ENCODE results near the gene CFAP20DC. TPM values are rescaled to one million over a fixed set of nuclear protein-coding genes. Genes with fewer than 3 reads are reported as not detected.

The CFAP20DC gene
- total and polyA plus RNA-seq, 2 donors (not counting 1 experiment from before 2014, with no cell fraction given): 1.9 to 3.8 TPM

DNA sequence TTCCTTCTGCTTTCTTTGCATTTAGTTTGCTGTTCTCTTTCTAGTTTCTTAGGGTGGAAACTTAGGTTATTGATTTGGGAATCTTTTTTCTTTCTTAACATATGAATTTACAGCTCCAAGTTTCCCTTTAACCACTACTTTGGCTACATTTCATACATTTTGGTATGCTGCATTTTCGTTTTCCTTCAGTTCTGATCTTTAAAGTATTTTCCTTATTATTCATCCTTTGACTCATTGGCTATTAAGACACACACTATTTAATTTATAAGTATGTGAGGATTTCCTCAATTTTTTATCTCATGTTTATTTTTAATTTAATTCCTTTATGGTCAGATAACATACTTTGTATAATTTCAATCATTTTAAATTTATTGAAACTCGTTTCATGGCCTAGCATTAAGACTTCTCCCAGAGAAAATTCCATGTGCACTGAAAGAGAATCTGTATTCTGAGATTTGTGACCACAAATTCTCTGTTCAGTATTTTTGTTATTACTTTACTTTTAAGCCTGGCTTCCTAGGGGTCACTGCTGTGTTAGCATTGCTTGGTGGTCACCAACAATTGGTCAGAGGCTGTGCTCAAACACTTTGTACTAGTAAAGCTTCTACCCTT, 87.7 kb downstream of the CFAP20DC start:
- H2AFZ ChIP-seq (ENCODE audit: low read length): peak overlapping the region; percentile 61
- TF ChIP-seq, protein P1, sequence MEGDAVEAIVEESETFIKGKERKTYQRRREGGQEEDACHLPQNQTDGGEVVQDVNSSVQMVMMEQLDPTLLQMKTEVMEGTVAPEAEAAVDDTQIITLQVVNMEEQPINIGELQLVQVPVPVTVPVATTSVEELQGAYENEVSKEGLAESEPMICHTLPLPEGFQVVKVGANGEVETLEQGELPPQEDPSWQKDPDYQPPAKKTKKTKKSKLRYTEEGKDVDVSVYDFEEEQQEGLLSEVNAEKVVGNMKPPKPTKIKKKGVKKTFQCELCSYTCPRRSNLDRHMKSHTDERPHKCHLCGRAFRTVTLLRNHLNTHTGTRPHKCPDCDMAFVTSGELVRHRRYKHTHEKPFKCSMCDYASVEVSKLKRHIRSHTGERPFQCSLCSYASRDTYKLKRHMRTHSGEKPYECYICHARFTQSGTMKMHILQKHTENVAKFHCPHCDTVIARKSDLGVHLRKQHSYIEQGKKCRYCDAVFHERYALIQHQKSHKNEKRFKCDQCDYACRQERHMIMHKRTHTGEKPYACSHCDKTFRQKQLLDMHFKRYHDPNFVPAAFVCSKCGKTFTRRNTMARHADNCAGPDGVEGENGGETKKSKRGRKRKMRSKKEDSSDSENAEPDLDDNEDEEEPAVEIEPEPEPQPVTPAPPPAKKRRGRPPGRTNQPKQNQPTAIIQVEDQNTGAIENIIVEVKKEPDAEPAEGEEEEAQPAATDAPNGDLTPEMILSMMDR (conservative IDR thresholded peaks at IDR 0.05 in 1 of 2, IDR thresholded peaks at IDR 0.05 in 1 of 2; ENCODE audit: low read depth in 1 of 2, low read length in 2 of 2): no peak
- TF ChIP-seq EZH2 (IDR thresholded peaks at IDR 0.05; ENCODE audit: low read length, missing control alignments): no peak
- DNase-seq (ENCODE audit: low read depth in 2 of 2): peak; percentile 23 to 63
- peaks cover 11% of the 10 kb centered on the region for H3K4me1 ChIP-seq (ENCODE audit: control insufficient read depth, extremely low read depth, insufficient read depth, low read length)
- H3K9me3 ChIP-seq (ENCODE audit: control insufficient read depth, insufficient read depth, low read depth, low read length): no peaks in the 10 kb centered on the region
- H3K27me3 ChIP-seq (ENCODE audit: control insufficient read depth, insufficient read depth, low read length): no peaks in the 10 kb centered on the region
- no peaks in the 10 kb centered on the region for H3K79me2 ChIP-seq (ENCODE audit: control insufficient read depth, insufficient read depth, low read length)
- no peaks in the 10 kb centered on the region for H3K36me3 ChIP-seq (ENCODE audit: control insufficient read depth, insufficient read depth, low read length)
- H4K20me1 ChIP-seq (ENCODE audit: control insufficient read depth, extremely low read depth, insufficient read depth, low read length): no peaks in the 10 kb centered on the region
- peak overlapping the region; percentile 26 for H3K4me2 ChIP-seq (ENCODE audit: extremely low read depth, insufficient read depth, low read length)
- no peak overlapping the region for H3K9ac ChIP-seq (ENCODE audit: insufficient read depth, low read length)
- H3K4me3 ChIP-seq (replicated peaks in 1 of 4; ENCODE audit: control extremely low read depth in 1 of 4, insufficient read depth in 1 of 4, low read depth in 3 of 4, low read length in 4 of 4): no peak overlapping the region
- peak overlapping the region; percentile 35 for H3K27ac ChIP-seq (ENCODE audit: insufficient read depth, low read length)

DNA sequence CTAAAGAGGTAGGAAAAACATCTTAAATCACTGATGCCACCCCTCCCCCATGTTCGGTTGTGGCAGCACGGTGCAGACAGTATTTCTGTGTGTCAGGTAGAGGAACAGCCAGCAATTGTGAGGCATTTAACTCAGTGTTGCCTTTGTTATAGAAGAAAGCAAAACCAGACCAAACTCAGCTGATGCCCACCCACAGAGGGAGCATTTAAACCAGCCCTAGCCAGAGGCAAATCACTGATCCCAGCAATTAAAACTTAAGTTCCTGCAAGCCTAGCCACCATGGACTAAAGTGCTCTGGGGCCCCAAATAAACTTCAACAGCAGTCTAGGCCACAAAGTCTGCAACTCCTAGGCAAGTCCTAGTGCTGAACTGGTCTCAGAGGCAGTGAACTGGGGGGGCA, 94.5 kb downstream of the CFAP20DC start:
- Histone ChIP-seq H3K4me2 (ENCODE audit: extremely low read depth, insufficient read depth, low read length) (no peak overlapping the region), H3K79me2 (ENCODE audit: control insufficient read depth, insufficient read depth, low read length) (no peaks in the 10 kb centered on the region), H3K9ac (ENCODE audit: insufficient read depth, low read length) (no peak overlapping the region), H3K4me3 (replicated peaks in 1 of 4; ENCODE audit: control extremely low read depth in 1 of 4, insufficient read depth in 1 of 4, low read depth in 3 of 4, low read length in 4 of 4) (no peak overlapping the region), H3K27me3 (ENCODE audit: control insufficient read depth, insufficient read depth, low read length) (no peaks in the 10 kb centered on the region), H3K4me1 (ENCODE audit: control insufficient read depth, extremely low read depth, insufficient read depth, low read length) (no peaks in the 10 kb centered on the region), H3K9me3 (ENCODE audit: control insufficient read depth, insufficient read depth, low read depth, low read length) (no peaks in the 10 kb centered on the region), H3K27ac (ENCODE audit: insufficient read depth, low read length) (no peak overlapping the region), H3K36me3 (ENCODE audit: control insufficient read depth, insufficient read depth, low read length) (no peaks in the 10 kb centered on the region), H2AFZ (ENCODE audit: low read length) (no peak overlapping the region), H4K20me1 (ENCODE audit: control insufficient read depth, extremely low read depth, insufficient read depth, low read length) (no peaks in the 10 kb centered on the region)
- TF ChIP-seq EZH2 (IDR thresholded peaks at IDR 0.05; ENCODE audit: low read length, missing control alignments): no peak
- TF ChIP-seq, protein P1 (conservative IDR thresholded peaks at IDR 0.05 in 1 of 2, IDR thresholded peaks at IDR 0.05 in 1 of 2; ENCODE audit: low read depth in 1 of 2, low read length in 2 of 2): no peak
- no peak for DNase-seq (ENCODE audit: low read depth in 2 of 2)

DNA sequence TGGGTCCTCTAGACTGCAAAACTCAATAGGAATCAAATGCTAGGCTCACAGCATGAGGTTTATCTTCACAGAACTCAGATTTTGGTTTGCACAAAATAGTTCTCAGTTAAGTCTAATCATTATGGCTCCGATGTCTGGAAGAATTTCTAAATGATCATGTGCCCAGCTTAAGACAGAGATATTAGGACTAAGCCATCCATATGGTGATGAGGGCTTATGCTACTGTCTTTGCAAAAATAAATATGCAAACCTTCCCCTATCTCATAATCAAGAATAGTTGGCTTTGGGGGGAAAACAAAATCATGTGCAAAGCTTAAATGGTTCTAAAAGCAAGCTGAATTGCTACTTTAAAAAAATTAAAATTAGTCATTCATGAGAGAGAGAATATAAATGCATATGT, 96.5 kb downstream of the CFAP20DC start:
- no peak overlapping the region for H3K4me2 ChIP-seq (ENCODE audit: extremely low read depth, insufficient read depth, low read length)
- no peaks in the 10 kb centered on the region for H3K79me2 ChIP-seq (ENCODE audit: control insufficient read depth, insufficient read depth, low read length)
- no peaks in the 10 kb centered on the region for H4K20me1 ChIP-seq (ENCODE audit: control insufficient read depth, extremely low read depth, insufficient read depth, low read length)
- DNase-seq (ENCODE audit: low read depth in 2 of 2): no peak
- H3K4me1 ChIP-seq (ENCODE audit: control insufficient read depth, extremely low read depth, insufficient read depth, low read length): no peaks in the 10 kb centered on the region
- H3K27me3 ChIP-seq (ENCODE audit: control insufficient read depth, insufficient read depth, low read length): no peaks in the 10 kb centered on the region
- H3K27ac ChIP-seq (ENCODE audit: insufficient read depth, low read length): no peak overlapping the region
- H3K36me3 ChIP-seq (ENCODE audit: control insufficient read depth, insufficient read depth, low read length): no peaks in the 10 kb centered on the region
- no peak overlapping the region for H2AFZ ChIP-seq (ENCODE audit: low read length)
- H3K4me3 ChIP-seq (replicated peaks in 1 of 4; ENCODE audit: control extremely low read depth in 1 of 4, insufficient read depth in 1 of 4, low read depth in 3 of 4, low read length in 4 of 4): no peak overlapping the region
- no peak overlapping the region for H3K9ac ChIP-seq (ENCODE audit: insufficient read depth, low read length)
- H3K9me3 ChIP-seq (ENCODE audit: control insufficient read depth, insufficient read depth, low read depth, low read length): no peaks in the 10 kb centered on the region
- no peak for TF ChIP-seq EZH2 (IDR thresholded peaks at IDR 0.05; ENCODE audit: low read length, missing control alignments)
- TF ChIP-seq, protein P1 (conservative IDR thresholded peaks at IDR 0.05 in 1 of 2, IDR thresholded peaks at IDR 0.05 in 1 of 2; ENCODE audit: low read depth in 1 of 2, low read length in 2 of 2): no peak
